ENCODE measurements around the gene GAPDH. TPM values are rescaled to one million over a fixed set of nuclear protein-coding genes. Genes with fewer than 3 reads are reported as not detected.

The GAPDH gene
- total RNA-seq, 2 donors from 2014 or later = 311 to 476 TPM

GRCh38 chr12:6548556-6548955 lies 14.2 kb downstream of the GAPDH start:
- Histone ChIP-seq H3K9me3 (no peaks in the 10 kb centered on the region), H3K4me1 (peaks cover 10% of the 10 kb centered on the region), H3K27me3 (no peaks in the 10 kb centered on the region), H3K36me3 (replicated peaks in 1 of 2; ENCODE audit: insufficient read depth in 1 of 2, low read depth in 2 of 2) (peaks cover 0 to 3% of the 10 kb centered on the region in 2 donors), H3K27ac (peak overlapping the region in 2 of 4 donors; percentile 42 to 47), H3K4me3 (no peak overlapping the region)
- DNase-seq = no peak
- ATAC-seq = no peak
- no peak for TF ChIP-seq CTCF (IDR thresholded peaks at IDR 0.05)
- no peak for TF ChIP-seq POLR2A (IDR thresholded peaks at IDR 0.05)
- WGBS, 2 donors = 77 to 90% methylated on average over 13 to 25 of the region's 26 CpGs
- intact Hi-C loops (cut with DNase I) = no loop called here

GRCh38 chr12:6548966-6549683 lies 14.8 kb downstream of the GAPDH start:
- ATAC-seq = no peak
- intact Hi-C loops (cut with DNase I) = no loop called here
- H3K9me3 ChIP-seq = no peaks in the 10 kb centered on the region
- no peak for TF ChIP-seq CTCF (IDR thresholded peaks at IDR 0.05)
- TF ChIP-seq POLR2A (IDR thresholded peaks at IDR 0.05) = no peak
- DNase-seq = no peak
- no peak overlapping the region for H3K4me3 ChIP-seq
- H3K4me1 ChIP-seq = peaks cover 14% of the 10 kb centered on the region
- H3K27ac ChIP-seq = peak overlapping the region in 2 of 4 donors; percentile 42 to 46
- peaks cover 0 to 3% of the 10 kb centered on the region in 2 donors for H3K36me3 ChIP-seq (replicated peaks in 1 of 2; ENCODE audit: insufficient read depth in 1 of 2, low read depth in 2 of 2)
- WGBS, 2 donors = 74 to 83% methylated on average over 14 to 15 of the region's 15 CpGs
- no peaks in the 10 kb centered on the region for H3K27me3 ChIP-seq

- Histone ChIP-seq H3K4me3 (no peak overlapping the region), H3K4me1 (peaks cover 20% of the 10 kb centered on the region), H3K36me3 (replicated peaks in 1 of 2; ENCODE audit: insufficient read depth in 1 of 2, low read depth in 2 of 2) (peaks cover 0 to 3% of the 10 kb centered on the region in 2 donors), H3K9me3 (no peaks in the 10 kb centered on the region), H3K27ac (peak overlapping the region in 1 of 4 donors; percentile 46), H3K27me3 (no peaks in the 10 kb centered on the region)
- no peak for TF ChIP-seq POLR2A (IDR thresholded peaks at IDR 0.05)
- no peak for TF ChIP-seq CTCF (IDR thresholded peaks at IDR 0.05)
- DNase-seq (no peak), ATAC-seq (no peak)
- 70 to 90% methylated on average over 4 to 18 of the region's 18 CpGs for WGBS, 2 donors
- intact Hi-C loops (cut with DNase I) = no loop called here
These were observed 15.4 kb downstream of the GAPDH start for GRCh38 chr12:6549684-6550151.

- WGBS, 2 donors = 66 to 94% methylated on average over 20 to 23 of the region's 24 CpGs
- peaks cover 27% of the 10 kb centered on the region for H3K4me1 ChIP-seq
- ATAC-seq = no peak
These were observed 16.2 kb downstream of the GAPDH start for GRCh38 chr12:6550294-6551062.

More at GRCh38 chr12:6550294-6551062, 16.2 kb downstream of the GAPDH start:
- TF ChIP-seq POLR2A (IDR thresholded peaks at IDR 0.05) (no peak), CTCF (IDR thresholded peaks at IDR 0.05) (no peak)
- peak overlapping the region in 2 of 4 donors; percentile 35 to 46 for H3K27ac ChIP-seq
- DNase-seq = no peak
- no peaks in the 10 kb centered on the region for H3K9me3 ChIP-seq
- H3K27me3 ChIP-seq = no peaks in the 10 kb centered on the region
- intact Hi-C loops (cut with DNase I) = no loop called here
- H3K4me3 ChIP-seq = no peak overlapping the region
- H3K36me3 ChIP-seq (replicated peaks in 1 of 2; ENCODE audit: insufficient read depth in 1 of 2, low read depth in 2 of 2) = peaks cover 0 to 3% of the 10 kb centered on the region in 2 donors

Measured in body of pancreas (tissue), 4 donors.